Measurements from ENCODE around the gene CAPN14.

The CAPN14 gene

DNA sequence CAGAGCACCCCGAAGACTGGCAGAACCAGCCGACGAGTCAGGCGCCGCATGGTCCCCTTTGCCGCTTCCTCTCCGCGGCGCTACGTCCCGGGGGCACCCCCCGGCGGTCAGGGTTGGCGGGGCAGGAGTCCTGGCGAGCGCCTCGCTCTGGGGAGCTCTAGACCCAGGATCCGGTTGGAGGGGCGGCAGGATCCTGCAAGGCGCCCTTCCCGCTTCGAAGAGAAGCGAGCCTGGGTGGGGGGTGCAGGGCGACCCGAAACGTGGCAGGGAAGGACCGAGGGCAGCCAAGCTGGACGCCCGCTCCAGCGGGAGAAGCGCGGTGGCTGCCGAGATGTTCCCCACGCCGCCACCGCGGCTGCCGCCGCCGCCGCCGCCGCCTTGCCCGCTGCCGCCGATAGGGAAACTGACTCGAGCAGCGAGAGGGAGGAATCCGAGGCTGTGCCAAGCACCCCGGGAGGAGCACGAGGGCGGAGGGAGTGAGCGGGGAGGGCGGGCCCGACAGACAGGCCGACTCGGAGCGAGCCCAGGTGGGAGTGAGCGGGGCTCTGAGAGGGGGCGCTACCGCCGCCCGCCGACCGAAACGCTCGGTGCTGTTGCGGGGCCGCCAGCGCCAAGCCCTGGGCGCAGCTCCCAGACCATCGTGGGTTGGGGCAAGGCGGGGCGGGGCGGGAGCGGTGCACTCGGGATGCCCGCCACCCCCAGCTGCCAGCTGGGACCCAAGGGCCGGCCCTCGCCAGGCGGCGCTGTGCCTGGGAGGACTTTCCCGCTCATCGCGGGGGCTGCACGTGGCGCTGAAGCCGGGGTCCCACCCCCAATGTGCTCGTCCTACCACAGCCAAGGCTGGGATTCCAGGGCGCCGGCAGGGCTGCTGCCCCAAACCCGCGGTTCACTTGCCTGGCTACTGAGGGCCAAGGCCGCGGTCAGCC, 79.0 kb downstream of the CAPN14 start, which contains the start of gene GALNT14:
TSS of gene GALNT14 (minus strand) at position 404 of the 926 bp plus-strand sequence. CDS start at position 50, 354 bp downstream.
- DNase-seq, result no peak

DNA sequence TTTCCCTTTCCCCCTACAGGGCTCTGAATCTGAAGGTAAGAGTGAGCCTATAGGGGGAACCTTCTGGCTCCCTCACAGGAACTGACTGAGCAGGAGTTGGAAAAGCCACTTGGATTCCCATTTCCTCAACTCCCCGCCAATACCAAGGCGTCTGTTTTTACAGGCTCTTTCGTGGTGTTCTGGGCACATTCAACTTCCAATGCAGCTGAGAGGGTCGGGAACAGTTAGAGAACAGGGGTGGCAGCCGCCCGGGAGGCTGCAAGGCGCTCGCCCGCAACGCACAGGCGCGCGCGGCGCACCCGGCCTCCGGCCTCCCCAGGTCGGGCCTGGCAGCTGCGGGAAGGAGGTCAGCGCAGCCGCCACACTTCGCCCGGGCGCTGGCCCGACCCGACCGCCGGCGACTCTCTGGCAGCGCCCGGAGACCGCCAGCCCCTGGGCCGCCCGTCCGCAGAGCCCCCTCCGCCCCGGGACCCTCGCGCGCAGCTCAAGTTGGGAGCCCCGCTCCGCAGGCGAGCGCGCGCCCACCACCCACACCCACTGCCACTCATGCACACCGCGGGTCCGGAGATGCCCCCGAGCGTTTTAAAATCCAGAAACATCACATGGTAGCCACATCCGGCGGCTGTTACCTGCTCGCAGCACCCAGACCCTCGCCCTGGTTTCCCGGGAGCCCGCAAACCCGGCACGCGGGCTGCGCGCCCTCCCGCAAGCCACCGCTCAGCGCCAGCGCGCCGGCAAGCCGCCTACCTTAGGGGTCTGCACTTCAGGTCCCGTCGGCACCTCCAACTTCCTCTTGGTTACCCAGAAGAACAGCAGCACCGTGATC, 79.9 kb downstream of the CAPN14 start:
- DNase-seq, result no peak

DNA sequence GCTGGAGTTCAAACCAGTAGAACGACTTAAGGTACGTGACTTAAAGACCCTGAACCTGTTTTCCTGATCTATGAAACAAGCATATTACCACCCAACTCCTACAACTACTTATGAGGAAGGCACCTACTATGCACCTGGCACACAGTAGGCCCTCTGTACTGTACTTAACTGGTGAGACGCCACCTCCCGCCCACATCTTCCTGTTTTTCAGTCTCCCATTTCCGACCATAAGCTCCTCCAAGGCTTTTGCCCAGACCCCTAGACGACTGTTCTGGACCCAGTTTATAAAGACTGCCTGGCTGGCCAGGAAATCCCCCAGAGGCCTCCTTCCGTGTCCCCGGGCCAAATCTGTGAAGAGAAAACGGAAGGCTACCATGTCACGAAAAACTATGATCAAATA, 80.6 kb downstream of the CAPN14 start:
- no peak for DNase-seq

DNA sequence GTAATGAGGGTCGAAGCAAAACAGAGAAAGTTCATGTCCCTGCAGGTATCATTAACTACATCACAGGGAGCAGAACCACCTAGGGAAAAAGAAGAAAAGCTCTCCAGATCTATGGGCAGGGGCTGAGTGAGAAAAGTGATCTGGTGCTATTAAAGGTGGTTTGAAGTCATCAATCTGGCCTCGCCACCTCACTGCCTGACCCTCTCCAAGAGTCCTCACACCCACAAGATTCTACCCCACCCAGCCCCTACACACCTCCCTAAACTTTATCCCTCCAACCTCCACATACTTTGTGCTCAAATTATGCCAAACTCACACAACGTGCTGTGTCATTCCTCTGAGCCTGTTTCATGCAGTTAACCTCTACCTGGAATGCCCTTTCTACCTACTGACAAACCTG, 81.3 kb downstream of the CAPN14 start:
- no peak for DNase-seq

DNA sequence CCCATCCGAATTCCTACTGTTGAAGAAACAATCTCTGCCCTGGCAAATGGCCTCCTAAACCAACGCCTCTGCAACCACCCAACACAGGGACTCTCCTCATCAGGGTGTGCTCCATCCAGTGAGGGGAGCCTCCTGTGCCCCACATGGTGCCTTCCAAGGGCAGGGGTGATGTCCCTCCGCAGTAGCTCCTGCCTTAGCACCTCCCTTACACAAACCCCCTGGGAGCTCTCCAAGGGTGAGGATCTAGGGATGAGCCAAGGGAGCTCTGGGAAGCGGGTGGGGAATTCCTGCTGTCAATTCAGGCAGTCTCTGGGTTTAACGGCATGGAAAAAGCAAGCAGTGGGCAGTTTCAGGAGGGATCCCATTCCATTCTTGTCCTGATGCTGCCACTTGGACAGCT, 82.8 kb downstream of the CAPN14 start:
- no peak for DNase-seq

DNA sequence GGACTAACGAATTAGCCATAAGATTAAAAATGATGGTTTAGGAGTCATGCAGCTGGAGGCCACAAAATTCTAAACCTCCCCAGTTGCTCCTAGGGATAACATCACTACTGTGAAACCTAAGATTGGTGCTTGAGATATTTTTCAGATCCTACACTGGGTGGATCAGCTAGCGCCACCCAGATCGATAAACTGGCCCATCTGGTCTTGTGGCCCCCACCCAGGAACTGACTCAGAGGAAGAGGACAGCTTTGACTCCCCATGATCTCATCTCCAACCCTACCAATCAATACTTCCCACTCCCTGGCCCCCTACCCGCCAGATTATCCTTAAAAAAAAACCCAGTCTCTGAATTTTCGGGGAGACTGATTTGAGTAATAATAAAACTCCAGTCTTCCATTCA, 84.5 kb downstream of the CAPN14 start:
- no peak for DNase-seq

DNA sequence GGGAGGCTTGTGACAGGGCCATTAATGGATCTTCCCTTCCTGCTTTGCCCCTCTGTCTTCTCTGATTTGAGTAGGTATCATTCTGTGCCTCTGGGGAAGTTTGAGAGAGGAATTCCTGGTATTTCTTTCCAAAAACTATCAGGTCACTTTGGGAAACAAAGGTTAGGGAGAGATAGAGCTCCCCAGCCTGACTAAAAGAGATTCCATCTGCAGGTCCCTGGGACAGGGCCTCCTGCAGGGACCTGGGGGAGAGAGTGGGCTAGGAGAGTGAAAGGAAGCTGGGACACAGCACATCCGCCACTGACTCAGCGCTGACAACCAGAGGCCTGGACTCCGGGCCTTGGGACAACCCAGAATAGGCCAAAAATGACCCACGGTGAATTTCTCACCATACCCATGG, 85.4 kb downstream of the CAPN14 start:
- no peak for DNase-seq

DNA sequence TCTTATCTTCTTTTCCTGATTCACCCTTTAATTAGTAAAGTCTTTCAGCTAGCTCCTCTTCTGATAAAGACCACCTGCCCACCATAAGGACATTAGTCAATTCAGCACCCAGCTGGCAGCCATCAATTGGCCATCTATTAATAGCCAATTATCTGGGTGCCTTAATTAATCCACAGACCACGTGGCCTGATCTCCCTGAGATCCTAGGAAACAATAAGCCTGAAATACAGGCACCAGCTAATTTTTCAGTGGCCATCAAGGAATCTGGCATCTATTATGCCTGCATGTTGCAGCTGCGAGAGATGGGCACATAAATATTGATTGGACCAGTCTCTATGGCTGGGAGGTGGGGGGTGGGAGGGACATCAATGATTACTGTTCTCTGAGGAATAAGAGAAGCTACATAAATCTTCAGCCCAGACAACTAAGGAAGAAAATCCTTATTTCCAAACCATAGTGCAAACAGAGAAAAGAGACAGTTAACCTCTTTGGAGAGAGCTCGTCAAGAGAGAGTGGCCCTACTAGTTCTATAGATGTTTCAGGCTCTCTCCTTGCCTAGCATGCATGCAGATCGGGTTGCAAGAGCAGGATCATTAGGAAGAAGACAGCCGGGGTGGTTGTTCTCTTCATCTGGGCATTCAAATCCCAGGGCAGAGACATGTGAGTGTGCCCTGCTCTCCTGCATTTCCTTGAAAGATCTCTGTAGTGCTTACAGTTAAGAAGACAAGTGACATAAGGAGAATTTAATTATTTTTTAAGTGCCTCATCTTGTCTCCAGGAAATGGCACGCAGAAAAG, 87.7 kb downstream of the CAPN14 start:
- DNase-seq, result no peak

DNA sequence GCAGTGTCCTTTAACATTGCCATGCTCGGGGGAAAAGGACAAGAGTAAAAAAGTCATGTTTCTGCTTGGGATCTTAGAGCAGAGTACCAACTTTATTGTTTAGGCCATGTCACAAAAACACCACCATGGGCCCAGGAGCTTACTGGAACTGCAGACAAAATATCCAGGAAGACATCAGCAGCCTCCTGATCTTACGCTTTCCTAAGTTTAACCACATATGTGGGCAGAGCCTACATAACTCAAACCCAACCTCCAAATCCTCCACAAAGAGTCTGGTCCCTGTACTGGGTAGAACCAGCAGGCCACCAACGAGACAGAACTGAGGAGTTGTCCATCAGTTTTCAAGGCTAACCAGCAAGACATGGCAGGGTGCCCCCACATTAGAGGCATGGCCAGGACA, 89.4 kb downstream of the CAPN14 start:
- no peak for DNase-seq

DNA sequence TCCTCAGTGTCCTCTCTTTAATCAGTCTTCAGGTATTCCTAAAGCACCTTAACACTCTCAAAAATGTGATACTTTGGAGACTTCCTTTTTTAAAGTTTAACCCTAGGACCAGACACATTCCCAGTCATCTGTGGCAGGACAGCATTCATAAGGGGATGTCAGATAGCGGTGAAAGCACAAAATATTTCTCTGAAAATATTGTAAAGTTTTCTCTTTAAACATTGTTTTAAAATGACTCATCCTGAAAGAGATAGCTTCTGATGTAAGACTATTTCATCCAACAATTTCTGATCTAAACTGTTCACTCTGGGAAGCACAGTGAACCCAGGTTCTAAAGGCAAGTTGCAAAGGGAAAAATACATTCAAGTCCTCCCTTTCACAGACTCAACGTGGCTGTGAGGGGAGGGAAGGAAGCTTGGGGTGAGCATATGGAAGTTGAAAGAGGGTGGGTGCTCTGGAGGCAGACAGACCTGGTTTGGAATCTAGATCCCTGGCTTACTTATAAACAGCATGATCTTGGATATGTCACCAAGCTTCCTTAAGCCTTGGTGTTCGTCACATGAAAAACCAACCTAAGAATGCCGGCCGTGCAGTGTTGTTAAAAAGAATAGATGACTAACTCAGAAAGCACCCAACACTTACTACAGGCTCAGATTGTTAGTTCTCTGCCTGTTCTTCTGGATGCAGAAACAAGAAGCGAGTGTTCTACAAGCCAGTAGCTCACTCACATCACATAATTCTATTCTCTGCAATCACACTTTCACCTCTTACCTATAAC, 91.2 kb downstream of the CAPN14 start:
- DNase-seq, result no peak

DNA sequence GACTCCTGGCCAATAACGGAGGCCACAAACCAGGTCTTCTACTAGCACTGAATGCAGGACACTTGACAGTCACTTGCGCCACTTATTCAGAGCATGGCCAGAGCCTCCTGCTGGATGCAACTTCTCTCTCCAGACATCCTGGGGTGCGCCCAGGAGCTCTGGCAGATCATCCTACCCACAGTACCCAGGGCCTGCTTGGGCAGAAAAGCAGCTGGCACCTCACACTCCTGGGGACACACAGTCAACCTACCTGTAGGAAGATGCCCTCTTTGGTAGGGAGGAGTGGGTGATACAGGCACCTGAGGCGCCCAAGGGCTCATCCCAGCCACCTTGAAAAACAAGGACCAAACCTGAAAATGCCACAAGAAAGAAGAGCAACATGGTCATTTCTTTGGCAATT, 92.4 kb downstream of the CAPN14 start:
- DNase-seq, result no peak
